ENCODE results near the gene DYRK1A. TPM values are rescaled to one million over a fixed set of nuclear protein-coding genes. Genes with fewer than 3 reads are reported as not detected.

Gene DYRK1A
- total RNA-seq, 2 experiments from 2014 or later, result 58.4 to 65.1 TPM

GRCh38 chr21:37424396-37424795 is 57.8 kb downstream of the DYRK1A start:
- H3K27ac ChIP-seq (ENCODE audit: low read depth, low read length, poor library complexity, severe bottlenecking), result no peak overlapping the region
- no TSS peak for BruUV-seq (replicated peaks)
- peaks cover 88% of the 10 kb centered on the region for H3K36me3 ChIP-seq (ENCODE audit: insufficient read depth, low read length)
- H3K9me3 ChIP-seq (ENCODE audit: low read length), result peaks cover 9% of the 10 kb centered on the region; the same call in 1 of the 2 replicates
- no peak overlapping the region for H2AFZ ChIP-seq (ENCODE audit: low read length)
- ChIA-PET POLR2A (no interaction called here), CTCF (ENCODE audit: unreplicated experiment) (no interaction called here)
- no peaks in the 10 kb centered on the region for H3K4me1 ChIP-seq (ENCODE audit: insufficient read depth, low read length, poor library complexity, severe bottlenecking)
- peaks cover 90% of the 10 kb centered on the region for H3K79me2 ChIP-seq (ENCODE audit: insufficient read depth, low read depth, low read length)
- peaks cover 13% of the 10 kb centered on the region for H4K20me1 ChIP-seq (ENCODE audit: insufficient read depth, low read length)
- DNase-seq (ENCODE audit: low spot score), result no peak
- intact Hi-C loops (cut with micrococcal nuclease; ENCODE audit: unreplicated experiment), result no loop called here
- no peak overlapping the region for H3K4me2 ChIP-seq (ENCODE audit: low read length)
- no peak overlapping the region for H3K4me3 ChIP-seq (ENCODE audit: low read depth, low read length, poor library complexity, severe bottlenecking)
- TF ChIP-seq EZH2phosphoT487 (IDR thresholded peaks at IDR 0.05; ENCODE audit: borderline replicate concordance, low read depth, low read length), result no peak
- no peak for TF ChIP-seq CTCF (conservative IDR thresholded peaks at IDR 0.05; ENCODE audit: low read length)
- no peaks in the 10 kb centered on the region for H3K9me2 ChIP-seq (ENCODE audit: insufficient read depth, low read length)

GRCh38 chr21:37425001-37425400 is 58.4 kb downstream of the DYRK1A start:
- Histone ChIP-seq H3K36me3 (ENCODE audit: insufficient read depth, low read length) (peaks cover 91% of the 10 kb centered on the region), H3K4me3 (ENCODE audit: low read depth, low read length, poor library complexity, severe bottlenecking) (no peak overlapping the region), H3K9me3 (ENCODE audit: low read length) (peaks cover 9% of the 10 kb centered on the region; the same call in 1 of the 2 replicates), H4K20me1 (ENCODE audit: insufficient read depth, low read length) (peaks cover 8% of the 10 kb centered on the region; the same call in 1 of the 2 replicates), H2AFZ (ENCODE audit: low read length) (no peak overlapping the region), H3K79me2 (ENCODE audit: insufficient read depth, low read depth, low read length) (peaks cover 90% of the 10 kb centered on the region), H3K9me2 (ENCODE audit: insufficient read depth, low read length) (no peaks in the 10 kb centered on the region), H3K27ac (ENCODE audit: low read depth, low read length, poor library complexity, severe bottlenecking) (no peak overlapping the region), H3K4me2 (ENCODE audit: low read length) (no peak overlapping the region), H3K4me1 (ENCODE audit: insufficient read depth, low read length, poor library complexity, severe bottlenecking) (no peaks in the 10 kb centered on the region)
- TF ChIP-seq CTCF (conservative IDR thresholded peaks at IDR 0.05; ENCODE audit: low read length) (no peak), EZH2phosphoT487 (IDR thresholded peaks at IDR 0.05; ENCODE audit: borderline replicate concordance, low read depth, low read length) (no peak)
- no TSS peak for BruUV-seq (replicated peaks)
- POLR2A ChIA-PET, result no interaction called here
- CTCF ChIA-PET (ENCODE audit: unreplicated experiment), result no interaction called here
- DNase-seq (ENCODE audit: low spot score), result no peak
- intact Hi-C loops (cut with micrococcal nuclease; ENCODE audit: unreplicated experiment), result no loop called here

- H3K9me2 ChIP-seq (ENCODE audit: insufficient read depth, low read length), result no peaks in the 10 kb centered on the region
- no peak overlapping the region for H3K4me3 ChIP-seq (ENCODE audit: low read depth, low read length, poor library complexity, severe bottlenecking)
- peaks cover under 1% of the 10 kb centered on the region; the same call in 1 of the 2 replicates for H4K20me1 ChIP-seq (ENCODE audit: insufficient read depth, low read length)
- no peak for TF ChIP-seq EZH2phosphoT487 (IDR thresholded peaks at IDR 0.05; ENCODE audit: borderline replicate concordance, low read depth, low read length)
- no peak for TF ChIP-seq CTCF (conservative IDR thresholded peaks at IDR 0.05; ENCODE audit: low read length)
- H3K27ac ChIP-seq (ENCODE audit: low read depth, low read length, poor library complexity, severe bottlenecking), result no peak overlapping the region
- CTCF ChIA-PET (ENCODE audit: unreplicated experiment), result no interaction called here
- no peak for DNase-seq (ENCODE audit: low spot score)
- H3K36me3 ChIP-seq (ENCODE audit: insufficient read depth, low read length), result peaks cover 92% of the 10 kb centered on the region
- H3K9me3 ChIP-seq (ENCODE audit: low read length), result peaks cover 9% of the 10 kb centered on the region; the same call in 1 of the 2 replicates
- H3K4me1 ChIP-seq (ENCODE audit: insufficient read depth, low read length, poor library complexity, severe bottlenecking), result no peaks in the 10 kb centered on the region
- no TSS peak for BruUV-seq (replicated peaks)
- intact Hi-C loops (cut with micrococcal nuclease; ENCODE audit: unreplicated experiment), result no loop called here
- no peak overlapping the region for H2AFZ ChIP-seq (ENCODE audit: low read length)
- H3K79me2 ChIP-seq (ENCODE audit: insufficient read depth, low read depth, low read length), result peaks cover 90% of the 10 kb centered on the region
- POLR2A ChIA-PET, result no interaction called here
- no peak overlapping the region for H3K4me2 ChIP-seq (ENCODE audit: low read length)
Observed at GRCh38 chr21:37425684-37426083, 59.1 kb downstream of the DYRK1A start.
